Sciatic nerve (tissue), 1 donor: ENCODE measurements around the gene ACTA2. TPM values are rescaled to one million over a fixed set of nuclear protein-coding genes. Genes with fewer than 3 reads are reported as not detected.

Experiments
- total RNA-seq: library from RNA; stranded (reverse); fragmentation: NEBNext Ultra II Directional; extraction: Animal tissue kit (Norgen Biotek cat#: 25700); gene quantifications from one replicate; pipeline ENCODE4 v1.2.1, GENCODE V29; 2021
- donor health status: DM: no; HTN: no; CAD: no.

ACTA2 gene
- total RNA-seq, 1 donor from 2014 or later: 573 TPM

Other genes starting within 250 kb of the ACTA2 start
- not detected for gene LIPK, start 246.5 kb downstream of the ACTA2 start, total RNA-seq
- 0.31 TPM for gene LIPN, start 192.8 kb downstream of the ACTA2 start, total RNA-seq
- gene LIPM, start 150.0 kb downstream of the ACTA2 start, total RNA-seq: not detected
- not detected for gene ANKRD22, start 100.9 kb downstream of the ACTA2 start, total RNA-seq
- gene STAMBPL1, start 72.5 kb downstream of the ACTA2 start, total RNA-seq: 13.6 TPM
- gene FAS, start 38.0 kb upstream of the ACTA2 start, total RNA-seq: 27.5 TPM